ENCODE data around the gene ATG9B. TPM values are rescaled to one million over a fixed set of nuclear protein-coding genes. Genes with fewer than 3 reads are reported as not detected.

The ATG9B gene
- total RNA-seq, 1 experiment from 2014 or later, result 1.3 TPM

GRCh38 chr7:151008511-151009323, 15.6 kb downstream of the ATG9B start:
- H3K36me3 ChIP-seq (ENCODE audit: low read depth, low read length), result no peaks in the 10 kb centered on the region
- H3K79me2 ChIP-seq (ENCODE audit: low read length), result no peaks in the 10 kb centered on the region
- DNase-seq (no peak), ATAC-seq (no peak)
- no peak overlapping the region for H3K9ac ChIP-seq (ENCODE audit: low read length)
- no peaks in the 10 kb centered on the region for H3K27me3 ChIP-seq (ENCODE audit: low read length)
- no peak overlapping the region for H2AFZ ChIP-seq (ENCODE audit: low read length)
- intact Hi-C loops (cut with micrococcal nuclease), result no loop called here
- no peaks in the 10 kb centered on the region for H3K9me2 ChIP-seq (replicated peaks; ENCODE audit: low read length)
- H3K27ac ChIP-seq (ENCODE audit: low read length), result no peak overlapping the region
- no peak overlapping the region for H3K4me3 ChIP-seq (ENCODE audit: low read length)
- H4K20me1 ChIP-seq (ENCODE audit: low read length), result no peaks in the 10 kb centered on the region
- H3K4me2 ChIP-seq (ENCODE audit: low read length), result no peak overlapping the region
- no peak for TF ChIP-seq EZH2 (IDR thresholded peaks at IDR 0.05; ENCODE audit: low read length, unreplicated experiment)
- peak; percentile 60 for TF ChIP-seq CTCF (conservative IDR thresholded peaks at IDR 0.05; ENCODE audit: low read depth, low read length)
- H3K9me3 ChIP-seq (ENCODE audit: low read length), result no peaks in the 10 kb centered on the region
- CTCF ChIA-PET, result interaction anchor here (0.9 kb wide), 1 partner anchor 10 kb away, joined by 4 read pairs; no protein-coding TSS in a partner anchor
- H3F3A ChIP-seq (ENCODE audit: low read length, unreplicated experiment), result no peaks in the 10 kb centered on the region
- H3K4me1 ChIP-seq (ENCODE audit: insufficient read depth, low read length), result peaks cover 4% of the 10 kb centered on the region; the same call in 1 of the 2 replicates
- BruUV-seq (replicated peaks), result no TSS peak
- POLR2A ChIA-PET (ENCODE audit: unreplicated experiment), result no interaction called here

- Histone ChIP-seq H3K9ac (ENCODE audit: low read length) (no peak overlapping the region), H4K20me1 (ENCODE audit: low read length) (no peaks in the 10 kb centered on the region), H3K36me3 (ENCODE audit: low read depth, low read length) (no peaks in the 10 kb centered on the region), H2AFZ (ENCODE audit: low read length) (no peak overlapping the region), H3K4me1 (ENCODE audit: insufficient read depth, low read length) (peaks cover 9% of the 10 kb centered on the region), H3F3A (ENCODE audit: low read length, unreplicated experiment) (no peaks in the 10 kb centered on the region), H3K27ac (ENCODE audit: low read length) (no peak overlapping the region), H3K79me2 (ENCODE audit: low read length) (no peaks in the 10 kb centered on the region), H3K9me2 (replicated peaks; ENCODE audit: low read length) (no peaks in the 10 kb centered on the region), H3K4me2 (ENCODE audit: low read length) (no peak overlapping the region), H3K4me3 (ENCODE audit: low read length) (no peak overlapping the region), H3K9me3 (ENCODE audit: low read length) (no peaks in the 10 kb centered on the region), H3K27me3 (ENCODE audit: low read length) (no peaks in the 10 kb centered on the region)
- CTCF ChIA-PET, result interaction anchor here (0.9 kb wide), 1 partner anchor 10 kb away, joined by 4 read pairs; no protein-coding TSS in a partner anchor
- intact Hi-C loops (cut with micrococcal nuclease), result no loop called here
- BruUV-seq (replicated peaks), result no TSS peak
- TF ChIP-seq EZH2phosphoT487 (IDR thresholded peaks at IDR 0.05; ENCODE audit: borderline replicate concordance, low read length) (no peak), CTCF (conservative IDR thresholded peaks at IDR 0.05; ENCODE audit: low read depth, low read length) (no peak), EZH2 (IDR thresholded peaks at IDR 0.05; ENCODE audit: low read length, unreplicated experiment) (no peak)
- no peak for DNase-seq
- no peak for ATAC-seq
- POLR2A ChIA-PET (ENCODE audit: unreplicated experiment), result no interaction called here
These were observed 16.2 kb downstream of the ATG9B start for GRCh38 chr7:151008143-151008510.

GRCh38 chr7:151007469-151007898, 16.8 kb downstream of the ATG9B start:
- no peak overlapping the region for H3K4me3 ChIP-seq (ENCODE audit: low read length)
- H2AFZ ChIP-seq (ENCODE audit: low read length), result no peak overlapping the region
- no TSS peak for BruUV-seq (replicated peaks)
- ChIA-PET POLR2A (ENCODE audit: unreplicated experiment) (no interaction called here), CTCF (interaction anchor here (0.9 kb wide), 1 partner anchor 11 kb away, joined by 4 read pairs; no protein-coding TSS in a partner anchor)
- H3K9me3 ChIP-seq (ENCODE audit: low read length), result no peaks in the 10 kb centered on the region
- no peaks in the 10 kb centered on the region for H3K36me3 ChIP-seq (ENCODE audit: low read depth, low read length)
- H3K9ac ChIP-seq (ENCODE audit: low read length), result no peak overlapping the region
- no peak overlapping the region for H3K27ac ChIP-seq (ENCODE audit: low read length)
- intact Hi-C loops (cut with micrococcal nuclease), result no loop called here
- no peak overlapping the region for H3K4me2 ChIP-seq (ENCODE audit: low read length)
- no peaks in the 10 kb centered on the region for H3F3A ChIP-seq (ENCODE audit: low read length, unreplicated experiment)
- no peak for TF ChIP-seq EZH2phosphoT487 (IDR thresholded peaks at IDR 0.05; ENCODE audit: borderline replicate concordance, low read length)
- TF ChIP-seq EZH2 (IDR thresholded peaks at IDR 0.05; ENCODE audit: low read length, unreplicated experiment), result no peak
- no peak for TF ChIP-seq CTCF (conservative IDR thresholded peaks at IDR 0.05; ENCODE audit: low read depth, low read length)
- no peaks in the 10 kb centered on the region for H3K79me2 ChIP-seq (ENCODE audit: low read length)
- no peaks in the 10 kb centered on the region for H4K20me1 ChIP-seq (ENCODE audit: low read length)
- DNase-seq (no peak), ATAC-seq (0 out of 2 replicates have a peak, but pooled peaks have one; percentile 14)
- H3K4me1 ChIP-seq (ENCODE audit: insufficient read depth, low read length), result peaks cover 9% of the 10 kb centered on the region
- no peaks in the 10 kb centered on the region for H3K9me2 ChIP-seq (replicated peaks; ENCODE audit: low read length)
- no peaks in the 10 kb centered on the region for H3K27me3 ChIP-seq (ENCODE audit: low read length)
